ENCODE data around the gene GNAQ.

The GNAQ gene

GRCh38 chr9:77968506-77968905 lies 63.1 kb downstream of the GNAQ start:
- no peak for DNase-seq

DNA sequence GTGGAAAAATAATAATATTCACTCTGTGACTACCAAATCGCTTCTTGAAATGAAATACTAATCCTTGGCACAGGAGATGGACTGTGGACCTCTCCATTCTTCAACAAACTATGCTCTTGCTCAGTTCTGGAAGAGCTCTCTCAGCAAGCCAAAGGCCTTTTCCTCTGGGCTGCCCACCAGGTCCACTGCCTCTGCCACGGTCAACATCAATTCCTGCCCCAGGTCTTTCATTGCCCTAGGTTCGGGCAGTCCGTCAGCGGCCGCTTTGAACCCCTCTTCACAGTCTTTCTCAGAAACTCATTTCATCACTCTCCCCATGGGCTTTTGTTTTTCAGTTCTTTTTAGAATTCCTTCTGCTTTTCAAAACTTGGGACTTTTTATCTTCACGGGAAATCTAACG lies 64.9 kb downstream of the GNAQ start:
- no peak for DNase-seq

- DNase-seq, result peak; percentile 40
Measured at GRCh38 chr9:77965445-77966123, 66.0 kb downstream of the GNAQ start.

DNA sequence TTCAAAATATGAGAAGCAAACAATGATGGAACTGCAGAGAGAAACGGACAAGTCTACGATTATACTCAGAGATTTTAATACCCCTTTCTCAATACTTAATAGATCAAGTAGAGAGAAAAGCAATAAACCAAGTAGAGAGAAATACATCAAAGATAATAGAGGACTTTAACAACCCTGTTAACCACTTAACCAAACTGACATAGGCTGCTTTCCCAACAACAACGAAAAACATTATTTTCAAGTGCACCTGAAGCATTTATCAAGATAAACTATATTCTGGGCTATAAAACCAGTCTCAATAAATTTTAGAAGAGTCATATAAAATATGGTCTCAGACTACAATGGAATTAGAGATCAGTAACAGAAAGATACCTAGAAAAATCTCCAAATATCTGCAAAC lies 67.4 kb downstream of the GNAQ start:
- DNase-seq, result no peak

- no peak for DNase-seq
Measured at GRCh38 chr9:77961541-77961940, 70.1 kb downstream of the GNAQ start.

DNA sequence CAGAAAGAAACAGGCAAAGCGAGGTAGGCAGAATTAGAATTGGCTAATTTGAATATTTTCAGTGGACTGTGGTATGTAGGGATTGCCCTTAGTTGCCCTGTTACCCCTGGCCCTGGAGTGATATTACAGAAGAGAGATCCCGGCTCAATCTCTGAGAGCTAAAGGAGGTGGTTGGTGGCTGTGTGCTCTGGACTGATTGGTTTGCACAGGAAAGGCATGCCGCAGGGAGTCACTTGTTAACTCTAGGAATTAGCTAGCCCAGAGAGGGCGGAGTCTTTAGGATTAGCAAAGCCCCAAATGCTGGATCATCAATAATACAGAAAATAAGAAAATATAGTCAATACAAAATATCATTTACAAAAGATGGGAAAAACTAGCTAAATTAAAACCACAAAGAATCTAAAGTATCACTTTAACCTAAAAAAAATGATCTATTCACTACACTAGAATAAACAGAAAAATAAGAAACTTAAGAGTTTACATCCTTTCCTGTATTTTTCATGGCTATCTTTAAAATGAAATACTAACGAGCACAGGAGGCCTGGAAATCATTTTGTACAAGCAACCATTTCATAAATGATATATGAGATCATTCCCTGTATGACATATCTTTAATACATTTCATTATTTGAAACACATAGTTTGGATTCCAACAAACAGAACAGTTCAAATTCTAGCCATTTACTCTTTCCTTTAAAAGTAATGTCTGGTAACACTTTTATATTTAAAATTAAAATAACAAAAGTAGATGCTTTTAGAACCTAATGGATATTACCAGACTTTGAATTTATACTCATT lies 71.1 kb downstream of the GNAQ start:
- no peak for DNase-seq

DNA sequence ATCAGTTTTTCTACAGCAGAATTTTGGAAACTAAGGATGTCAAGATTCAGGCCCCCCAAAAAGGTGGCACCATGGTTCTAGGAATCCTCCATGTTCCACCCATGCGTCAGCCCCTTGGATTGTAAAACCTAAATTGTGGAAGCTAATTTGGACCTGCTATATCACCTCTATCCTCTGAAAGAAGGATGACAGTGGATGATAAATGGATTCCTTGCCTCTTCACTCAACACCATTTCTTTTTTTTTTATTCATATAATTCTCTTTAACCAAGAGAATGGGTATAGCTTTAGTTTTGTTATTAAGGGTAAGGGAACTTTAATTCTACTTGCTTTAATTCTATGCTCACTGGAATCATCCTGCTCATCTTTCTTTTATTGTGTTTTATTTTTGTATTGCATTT lies 71.8 kb downstream of the GNAQ start:
- DNase-seq, result no peak

DNA sequence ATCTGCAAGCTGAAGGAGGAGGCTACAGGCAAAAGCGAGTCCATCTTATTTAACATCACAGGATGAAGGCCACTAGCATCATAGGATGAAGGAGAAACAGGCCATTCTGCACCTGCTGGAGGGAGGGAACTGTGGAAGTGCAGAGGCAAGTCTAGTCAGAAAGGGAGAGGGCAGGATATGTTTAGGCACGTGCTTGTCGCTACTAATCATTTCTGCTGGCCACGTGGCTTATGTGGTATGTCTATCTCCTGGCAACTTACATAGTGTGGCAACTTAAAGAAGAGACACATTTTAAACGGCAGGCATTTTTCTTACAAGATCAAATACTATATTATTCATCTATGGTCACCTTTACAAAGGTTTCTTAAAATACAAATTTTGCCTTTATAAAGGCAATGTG lies 74.0 kb downstream of the GNAQ start:
- peak; percentile 70 for DNase-seq

GRCh38 chr9:77956555-77956954 lies 75.1 kb downstream of the GNAQ start:
- DNase-seq, result peak; percentile 57

DNA sequence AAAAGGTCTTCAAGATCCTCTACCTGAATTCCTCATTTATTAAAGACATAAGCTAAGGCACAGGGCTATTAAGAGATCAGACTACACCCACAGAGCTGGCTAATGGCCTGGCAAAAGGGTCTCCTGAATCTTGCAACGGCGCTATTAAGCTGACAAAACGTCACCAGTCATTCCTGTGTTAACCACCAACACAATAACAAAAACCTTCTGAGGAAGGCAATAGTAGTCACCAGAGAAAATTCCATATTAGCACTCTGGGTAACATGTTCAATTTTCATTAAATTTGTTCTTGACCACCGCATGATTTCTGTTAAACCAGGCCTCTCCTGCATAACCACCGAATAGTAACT lies 77.0 kb downstream of the GNAQ start:
- no peak for DNase-seq

DNA sequence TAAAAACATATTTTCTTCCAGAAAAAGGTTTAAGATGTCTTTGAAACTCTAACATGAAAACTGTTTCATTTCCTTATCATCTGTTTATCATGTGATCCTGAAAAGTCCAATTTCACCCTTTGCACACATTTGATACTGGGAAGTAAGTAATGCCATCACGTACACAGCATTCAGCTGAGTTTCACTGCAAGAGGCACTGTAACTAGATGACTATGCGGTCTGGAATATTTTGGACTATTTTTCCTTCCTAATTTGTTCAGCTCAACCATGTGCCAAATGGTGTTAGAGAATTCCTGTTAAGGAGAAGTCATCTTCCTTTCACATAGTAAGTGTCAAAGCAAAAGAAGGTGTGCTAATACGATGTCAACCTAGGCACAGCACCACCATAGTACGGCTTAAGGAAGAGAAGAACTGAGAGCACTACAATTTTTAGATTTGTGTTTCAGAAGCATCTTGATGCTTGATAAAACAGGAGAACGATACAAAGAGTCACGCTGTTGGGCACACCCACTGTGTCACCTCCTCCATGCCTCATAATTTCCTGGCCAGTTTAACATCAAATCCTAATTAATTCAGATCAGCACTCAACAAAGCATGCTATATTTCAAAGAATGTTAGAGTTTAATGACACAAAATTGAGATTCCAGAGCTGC lies 77.5 kb downstream of the GNAQ start:
- DNase-seq, result no peak

GRCh38 chr9:77953590-77953989 lies 78.0 kb downstream of the GNAQ start:
- peak; percentile 71 for DNase-seq

- peak; percentile 65 for DNase-seq
Measured at GRCh38 chr9:77952635-77953328, 78.8 kb downstream of the GNAQ start.

DNA sequence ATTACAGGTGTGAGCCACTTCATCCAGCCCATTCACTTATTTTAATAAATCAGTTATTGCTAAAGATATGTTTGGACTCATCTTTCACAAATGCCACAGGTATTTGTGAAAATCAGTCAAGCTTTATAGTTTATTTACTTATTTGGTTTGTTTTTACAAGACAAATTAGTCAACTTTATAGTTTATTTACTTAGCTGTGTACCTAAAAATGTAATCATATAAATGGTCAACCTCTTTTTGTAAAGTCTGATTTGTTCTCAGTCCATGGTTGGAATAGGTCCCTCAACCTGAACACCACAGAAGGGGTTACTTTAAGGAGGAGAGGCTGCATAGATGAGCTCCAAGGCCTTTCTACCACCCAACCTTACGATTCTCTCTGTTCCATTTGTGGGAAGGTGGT lies 80.2 kb downstream of the GNAQ start:
- no peak for DNase-seq

GRCh38 chr9:77949751-77950436 lies 81.7 kb downstream of the GNAQ start:
- DNase-seq, result no peak

DNA sequence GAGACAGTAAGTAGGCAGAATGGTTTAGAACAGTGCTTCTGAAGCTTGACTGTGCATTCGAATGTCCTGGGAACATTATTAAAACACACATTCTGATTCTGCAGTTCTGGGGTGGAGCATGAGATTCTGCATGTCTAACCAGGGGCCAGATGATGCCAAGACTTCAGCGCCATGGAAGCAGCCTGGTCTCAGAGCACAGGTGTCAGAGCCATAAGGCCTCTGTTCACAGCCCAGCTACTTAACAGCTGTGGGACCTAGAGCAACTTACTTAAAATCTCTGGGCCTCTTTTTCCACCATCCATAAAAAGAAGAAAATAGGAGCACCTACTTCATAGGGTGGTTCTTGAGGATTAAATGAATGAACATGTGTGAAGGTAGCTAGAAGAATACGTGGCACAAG lies 84.0 kb downstream of the GNAQ start:
- no peak for DNase-seq

DNA sequence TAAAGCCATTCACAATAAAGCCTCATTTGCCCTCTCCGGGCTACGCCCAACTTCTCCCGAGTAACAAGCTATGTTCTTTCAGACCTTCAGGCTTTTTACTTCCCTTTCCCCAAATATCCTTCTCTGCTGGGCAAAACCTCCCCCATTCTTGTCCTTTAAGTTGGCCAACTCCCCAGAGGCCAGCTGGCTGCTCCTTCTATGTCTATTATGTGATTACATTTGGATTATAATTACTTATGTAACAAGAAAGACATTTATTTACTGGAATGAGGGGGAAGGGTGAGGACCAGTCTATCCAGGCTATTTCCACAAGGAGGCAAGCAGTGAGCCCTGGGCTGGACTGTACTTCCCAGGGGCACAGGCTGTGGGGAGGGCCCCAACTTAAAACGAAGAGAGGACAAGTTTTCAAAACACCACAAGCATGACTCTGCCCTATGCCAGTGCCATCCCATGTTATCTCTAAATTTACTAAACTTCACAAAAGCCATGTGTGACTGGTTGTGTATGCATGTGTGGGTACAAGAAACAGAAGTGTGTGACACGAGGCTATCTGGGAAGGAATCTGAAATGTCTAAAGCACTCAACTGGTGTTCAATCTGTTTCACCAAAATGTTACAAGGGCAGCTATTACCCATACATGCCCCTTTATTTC lies 84.5 kb downstream of the GNAQ start:
- DNase-seq, result no peak

DNA sequence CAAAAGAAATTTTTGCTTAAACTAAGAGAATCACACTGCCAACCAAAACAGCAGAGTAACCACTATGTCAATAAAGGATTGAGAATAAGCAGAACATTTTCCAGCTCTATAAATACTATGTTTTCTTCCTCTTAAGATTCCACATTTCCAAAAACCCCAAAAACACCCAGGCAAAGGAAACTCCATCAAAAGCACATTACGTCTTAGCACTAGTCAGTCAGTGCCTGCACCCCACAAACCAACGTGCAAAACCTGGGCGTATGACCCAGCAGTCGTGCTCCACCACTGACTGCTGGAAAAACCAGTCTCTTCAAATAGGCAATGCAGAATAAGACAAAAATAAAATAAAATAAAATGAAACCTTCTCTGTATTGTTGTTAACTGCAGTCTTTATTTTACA lies 85.3 kb downstream of the GNAQ start:
- no peak for DNase-seq

DNA sequence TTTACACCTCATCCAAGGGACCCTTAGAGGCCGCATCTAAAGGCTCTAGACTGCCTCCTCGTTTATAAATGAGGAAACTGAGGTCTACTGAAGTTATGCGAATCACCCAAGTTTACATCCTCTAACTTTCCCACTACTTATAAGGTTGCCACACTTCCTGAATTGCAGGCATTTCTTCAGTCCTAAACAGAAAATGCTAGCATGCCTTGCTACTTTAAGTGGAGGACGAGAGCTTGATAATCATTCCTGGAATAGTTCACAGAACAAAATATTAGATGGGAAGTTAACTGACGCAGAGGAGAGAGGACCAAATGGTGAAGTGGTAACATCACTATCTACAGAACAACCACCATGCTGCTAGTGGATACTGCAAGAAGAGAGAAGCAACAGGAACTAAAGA lies 85.8 kb downstream of the GNAQ start:
- DNase-seq, result no peak

- no peak for DNase-seq
Measured at GRCh38 chr9:77944556-77945243, 86.9 kb downstream of the GNAQ start.

GRCh38 chr9:77943057-77943456 lies 88.6 kb downstream of the GNAQ start:
- no peak for DNase-seq

DNA sequence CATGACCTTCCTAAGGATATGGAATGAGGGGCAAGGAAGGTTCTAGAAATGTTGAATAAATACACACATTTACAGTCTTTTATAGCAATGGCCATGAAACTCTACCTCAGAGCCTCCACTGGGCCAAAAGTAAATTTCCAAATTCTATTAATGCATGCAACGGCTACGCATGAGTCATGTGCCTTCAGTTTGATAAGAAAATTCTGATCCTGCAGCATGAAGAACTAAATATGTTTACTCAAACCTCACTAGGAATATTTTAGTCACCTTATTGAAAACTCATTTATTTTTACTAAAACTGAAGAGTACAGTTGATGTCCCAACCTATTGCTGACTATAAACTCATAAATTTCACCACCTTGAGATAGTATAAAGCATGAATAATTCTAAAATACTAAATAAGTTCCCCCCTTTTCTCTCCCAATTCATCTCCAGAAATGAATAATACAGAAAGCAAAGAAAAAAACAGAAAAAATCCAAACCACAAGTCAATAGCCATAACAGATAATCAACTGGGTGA lies 92.4 kb downstream of the GNAQ start:
- DNase-seq, result no peak

Measured in NCI-H510A treated with DMSO at 0.1 percent for 48 hours (cell line).